Activated naive CD8-positive, alpha-beta T cell treated with anti-CD3 and anti-CD28 coated beads for 36 hours (primary cell): ENCODE measurements around the gene ADAMTS12. TPM values are rescaled to one million over a fixed set of nuclear protein-coding genes. Genes with fewer than 3 reads are reported as not detected.

Experiments used
- DNase-seq: peaks from one replicate; pipeline ENCODE4 v3.0.0; 2021
- H3K27ac Mint-ChIP-seq: one replicate; pipeline ENCODE4 v1.8.0; 2022; ENCODE audit warnings: mild to moderate bottlenecking, moderate library complexity, mixed read lengths
- H3K27me3 Mint-ChIP-seq: one replicate; pipeline ENCODE4 v1.8.0; 2022; ENCODE audit warnings: mild to moderate bottlenecking, mixed read lengths
- H3K36me3 Mint-ChIP-seq: one replicate; pipeline ENCODE4 v1.8.0; 2021; ENCODE audit warnings: mild to moderate bottlenecking, mixed read lengths
- H3K4me1 Mint-ChIP-seq: one replicate; pipeline ENCODE4 v1.8.0; 2021; ENCODE audit warnings: mixed read lengths
- H3K4me3 Mint-ChIP-seq: one replicate; pipeline ENCODE4 v1.8.0; 2022; ENCODE audit warnings: mild to moderate bottlenecking, moderate library complexity, mixed read lengths
- H3K9me3 Mint-ChIP-seq: one replicate; pipeline ENCODE4 v1.8.0; 2022; ENCODE audit warnings: mixed read lengths
- total RNA-seq, 2 experiments: library from RNA; stranded (reverse); gene quantifications; one replicate each; pipeline ENCODE4 v1.2.3, GENCODE V29; 2021

ADAMTS12 gene, protein sequence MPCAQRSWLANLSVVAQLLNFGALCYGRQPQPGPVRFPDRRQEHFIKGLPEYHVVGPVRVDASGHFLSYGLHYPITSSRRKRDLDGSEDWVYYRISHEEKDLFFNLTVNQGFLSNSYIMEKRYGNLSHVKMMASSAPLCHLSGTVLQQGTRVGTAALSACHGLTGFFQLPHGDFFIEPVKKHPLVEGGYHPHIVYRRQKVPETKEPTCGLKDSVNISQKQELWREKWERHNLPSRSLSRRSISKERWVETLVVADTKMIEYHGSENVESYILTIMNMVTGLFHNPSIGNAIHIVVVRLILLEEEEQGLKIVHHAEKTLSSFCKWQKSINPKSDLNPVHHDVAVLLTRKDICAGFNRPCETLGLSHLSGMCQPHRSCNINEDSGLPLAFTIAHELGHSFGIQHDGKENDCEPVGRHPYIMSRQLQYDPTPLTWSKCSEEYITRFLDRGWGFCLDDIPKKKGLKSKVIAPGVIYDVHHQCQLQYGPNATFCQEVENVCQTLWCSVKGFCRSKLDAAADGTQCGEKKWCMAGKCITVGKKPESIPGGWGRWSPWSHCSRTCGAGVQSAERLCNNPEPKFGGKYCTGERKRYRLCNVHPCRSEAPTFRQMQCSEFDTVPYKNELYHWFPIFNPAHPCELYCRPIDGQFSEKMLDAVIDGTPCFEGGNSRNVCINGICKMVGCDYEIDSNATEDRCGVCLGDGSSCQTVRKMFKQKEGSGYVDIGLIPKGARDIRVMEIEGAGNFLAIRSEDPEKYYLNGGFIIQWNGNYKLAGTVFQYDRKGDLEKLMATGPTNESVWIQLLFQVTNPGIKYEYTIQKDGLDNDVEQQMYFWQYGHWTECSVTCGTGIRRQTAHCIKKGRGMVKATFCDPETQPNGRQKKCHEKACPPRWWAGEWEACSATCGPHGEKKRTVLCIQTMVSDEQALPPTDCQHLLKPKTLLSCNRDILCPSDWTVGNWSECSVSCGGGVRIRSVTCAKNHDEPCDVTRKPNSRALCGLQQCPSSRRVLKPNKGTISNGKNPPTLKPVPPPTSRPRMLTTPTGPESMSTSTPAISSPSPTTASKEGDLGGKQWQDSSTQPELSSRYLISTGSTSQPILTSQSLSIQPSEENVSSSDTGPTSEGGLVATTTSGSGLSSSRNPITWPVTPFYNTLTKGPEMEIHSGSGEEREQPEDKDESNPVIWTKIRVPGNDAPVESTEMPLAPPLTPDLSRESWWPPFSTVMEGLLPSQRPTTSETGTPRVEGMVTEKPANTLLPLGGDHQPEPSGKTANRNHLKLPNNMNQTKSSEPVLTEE (N-terminal part only)
- not detected for total RNA-seq

DNA sequence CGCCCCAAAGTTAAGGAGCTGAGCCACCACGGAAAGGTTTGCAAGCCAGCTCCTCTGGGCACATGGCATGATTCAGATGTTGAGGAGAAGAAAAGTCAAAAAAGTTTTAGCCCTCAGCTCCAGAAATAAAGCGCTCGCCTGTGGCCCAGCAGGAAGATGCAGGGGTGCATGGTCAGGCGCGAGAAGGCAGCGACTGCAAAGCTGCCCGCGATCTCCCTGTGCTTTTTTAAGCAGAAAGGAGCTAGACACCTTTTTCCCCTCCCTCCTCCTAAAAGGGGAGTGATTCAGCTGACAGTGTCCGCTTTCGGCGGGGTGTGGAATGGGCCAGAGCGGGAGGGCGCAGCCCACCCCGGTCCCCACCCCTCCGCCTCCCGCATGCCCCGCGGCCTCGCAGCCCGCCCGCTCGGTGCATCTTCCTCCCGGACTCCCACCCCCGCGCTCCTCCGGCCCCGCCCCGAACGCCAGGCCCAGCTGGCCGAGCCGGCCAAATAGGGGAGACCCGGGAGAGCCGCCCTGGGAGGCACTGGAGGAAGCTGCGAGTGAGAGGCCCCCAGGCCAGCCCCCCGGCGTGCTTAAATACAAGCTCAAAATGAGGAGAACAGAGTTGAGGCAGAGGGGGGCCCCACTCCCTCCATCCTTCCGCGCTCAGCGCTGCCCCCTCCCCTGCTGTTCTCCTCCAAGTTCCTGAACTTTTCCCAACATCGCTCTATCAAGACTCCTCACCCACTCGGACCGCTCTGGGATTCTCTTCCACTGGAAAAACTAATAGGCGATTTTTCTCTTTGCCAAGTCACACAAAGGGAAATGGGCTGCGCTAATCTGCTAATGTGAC lies at the start of gene ADAMTS12:
TSS of gene ADAMTS12 (minus strand) at position 203 of the 832 bp plus-strand sequence. CDS start at position 69, 134 bp downstream.
- Mint-ChIP-seq H3K27me3 (peaks cover 53% of the 10 kb centered on the region), H3K4me1 (peaks cover 8% of the 10 kb centered on the region), H3K36me3 (no peaks in the 10 kb centered on the region), H3K4me3 (peak within 1 kb of the TSS; percentile 48), H3K27ac (no peak within 1 kb of the TSS), H3K9me3 (no peaks in the 10 kb centered on the region)
- DNase-seq: no peak

DNA sequence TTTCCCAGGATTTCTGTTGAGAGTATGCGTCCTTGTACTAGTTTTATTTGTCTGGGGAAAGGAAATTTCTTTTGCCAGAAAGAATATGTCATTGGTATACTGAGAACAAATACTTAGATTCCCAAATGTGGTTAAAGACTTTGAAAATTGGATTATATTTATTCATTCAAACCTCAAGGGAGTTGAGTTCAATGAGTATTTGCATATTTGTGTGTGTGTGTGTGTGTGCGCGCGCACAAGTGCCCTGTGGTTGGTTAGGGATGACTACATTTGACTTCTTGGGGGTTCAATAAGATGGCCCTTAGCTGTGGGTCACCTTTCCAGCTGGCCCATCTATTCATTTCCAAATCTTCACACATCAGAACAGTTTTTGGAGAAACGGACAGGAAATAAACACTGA lies 49.3 kb upstream of the ADAMTS12 start:
- H3K36me3 Mint-ChIP-seq: no peaks in the 10 kb centered on the region
- H3K27ac Mint-ChIP-seq: no peak overlapping the region
- no peak for DNase-seq
- no peak overlapping the region for H3K4me3 Mint-ChIP-seq
- no peaks in the 10 kb centered on the region for H3K9me3 Mint-ChIP-seq
- peaks cover 70% of the 10 kb centered on the region for H3K27me3 Mint-ChIP-seq
- H3K4me1 Mint-ChIP-seq: peaks cover 2% of the 10 kb centered on the region

DNA sequence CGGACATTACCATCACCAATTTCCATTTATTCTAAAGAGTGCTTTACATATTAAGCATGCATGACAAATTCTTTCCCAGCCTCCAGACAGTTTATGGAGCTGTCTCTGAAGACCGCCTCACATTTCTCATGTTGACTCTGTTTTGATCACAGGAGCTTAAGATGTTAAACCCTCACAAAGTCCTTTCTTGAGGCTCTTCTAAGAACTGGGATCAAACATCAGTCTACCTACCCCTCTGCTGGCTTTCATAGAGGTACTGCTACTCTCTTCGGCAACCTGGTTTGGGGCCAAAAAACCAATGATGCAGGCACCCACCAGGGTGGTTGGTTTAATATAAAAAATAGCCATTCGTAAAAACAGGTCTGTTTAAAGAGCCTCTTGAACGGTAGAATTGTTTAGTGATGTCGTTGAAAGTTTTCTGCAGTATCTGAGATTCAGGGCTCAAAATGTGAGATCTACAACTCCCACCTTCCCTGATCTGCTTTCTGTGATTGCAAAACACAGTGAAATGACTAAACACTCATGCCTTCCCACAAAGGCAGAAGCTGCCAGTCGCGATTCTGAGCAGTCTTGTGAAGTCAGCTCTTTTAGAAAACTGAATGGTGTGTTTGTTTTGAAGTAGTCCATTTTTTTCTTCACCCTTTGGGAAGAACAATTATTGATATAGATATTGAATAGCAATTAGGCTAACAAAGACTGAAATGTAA lies 47.9 kb upstream of the ADAMTS12 start:
- Mint-ChIP-seq H3K4me1 (peaks cover 5% of the 10 kb centered on the region), H3K36me3 (no peaks in the 10 kb centered on the region), H3K27ac (no peak overlapping the region), H3K27me3 (peaks cover 80% of the 10 kb centered on the region), H3K4me3 (no peak overlapping the region), H3K9me3 (no peaks in the 10 kb centered on the region)
- no peak for DNase-seq

DNA sequence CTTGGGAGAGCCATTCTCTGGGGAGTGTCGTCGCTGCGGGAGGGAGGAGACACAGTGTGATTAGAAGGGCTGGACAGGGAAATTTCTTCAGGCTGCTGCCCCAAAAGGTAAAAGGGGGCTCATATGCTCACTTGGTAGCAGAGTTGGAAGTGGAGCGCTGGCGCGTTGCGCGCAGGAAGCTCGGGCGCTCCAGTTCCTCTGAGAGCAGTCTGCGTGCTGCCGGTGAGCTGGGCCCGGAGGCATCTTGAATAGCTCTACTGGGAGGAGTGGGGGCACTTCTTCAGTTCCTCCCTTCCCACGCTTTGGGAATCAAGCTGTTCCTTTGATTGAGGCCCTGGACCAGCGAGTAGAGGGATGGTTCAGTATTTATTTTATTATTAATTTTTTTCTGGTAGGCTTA lies 47.1 kb upstream of the ADAMTS12 start:
- no peak overlapping the region for H3K4me3 Mint-ChIP-seq
- no peaks in the 10 kb centered on the region for H3K36me3 Mint-ChIP-seq
- peaks cover 81% of the 10 kb centered on the region for H3K27me3 Mint-ChIP-seq

DNA sequence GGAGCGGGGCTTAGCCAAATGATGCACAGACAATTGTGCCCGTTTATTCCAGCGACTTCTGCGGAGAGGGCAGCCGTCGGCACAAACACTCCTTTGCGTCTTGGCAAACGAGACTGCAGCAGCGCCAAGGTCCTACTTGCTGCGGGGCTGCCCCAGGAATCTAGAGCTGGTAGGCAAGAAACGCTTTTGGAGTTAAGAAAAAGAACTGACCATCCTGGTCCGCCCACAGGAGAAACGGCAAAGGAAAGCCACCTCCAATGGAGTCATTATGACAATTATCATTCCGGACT lies 46.7 kb upstream of the ADAMTS12 start:
- Mint-ChIP-seq H3K4me3 (no peak overlapping the region), H3K27me3 (peaks cover 81% of the 10 kb centered on the region), H3K27ac (no peak overlapping the region), H3K9me3 (no peaks in the 10 kb centered on the region), H3K4me1 (peaks cover 9% of the 10 kb centered on the region), H3K36me3 (no peaks in the 10 kb centered on the region)
- no peak for DNase-seq

More for the DNA sequence above, 47.1 kb upstream of the ADAMTS12 start:
- no peaks in the 10 kb centered on the region for H3K9me3 Mint-ChIP-seq
- H3K27ac Mint-ChIP-seq: no peak overlapping the region
- DNase-seq: no peak
- peaks cover 9% of the 10 kb centered on the region for H3K4me1 Mint-ChIP-seq

DNA sequence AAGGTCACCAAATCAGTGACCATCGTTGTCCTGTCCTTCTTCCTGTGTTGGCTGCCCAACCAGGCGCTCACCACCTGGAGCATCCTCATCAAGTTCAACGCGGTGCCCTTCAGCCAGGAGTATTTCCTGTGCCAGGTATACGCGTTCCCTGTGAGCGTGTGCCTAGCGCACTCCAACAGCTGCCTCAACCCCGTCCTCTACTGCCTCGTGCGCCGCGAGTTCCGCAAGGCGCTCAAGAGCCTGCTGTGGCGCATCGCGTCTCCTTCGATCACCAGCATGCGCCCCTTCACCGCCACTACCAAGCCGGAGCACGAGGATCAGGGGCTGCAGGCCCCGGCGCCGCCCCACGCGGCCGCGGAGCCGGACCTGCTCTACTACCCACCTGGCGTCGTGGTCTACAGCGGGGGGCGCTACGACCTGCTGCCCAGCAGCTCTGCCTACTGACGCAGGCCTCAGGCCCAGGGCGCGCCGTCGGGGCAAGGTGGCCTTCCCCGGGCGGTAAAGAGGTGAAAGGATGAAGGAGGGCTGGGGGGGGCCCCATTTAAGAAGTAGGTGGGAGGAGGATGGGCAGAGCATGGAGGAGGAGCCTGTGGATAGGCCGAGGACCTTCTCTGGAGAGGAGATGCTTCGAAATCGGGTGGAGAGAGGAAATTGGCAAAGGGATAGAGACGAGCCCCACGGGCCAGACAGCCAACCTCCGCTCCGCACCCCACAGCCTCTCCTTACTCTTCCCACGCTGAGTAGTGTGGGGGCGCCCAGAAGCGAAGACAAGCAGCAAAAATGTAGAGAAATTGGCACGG lies 46.1 kb upstream of the ADAMTS12 start:
- no peaks in the 10 kb centered on the region for H3K9me3 Mint-ChIP-seq
- H3K27me3 Mint-ChIP-seq: peaks cover 80% of the 10 kb centered on the region
- DNase-seq: no peak
- H3K4me3 Mint-ChIP-seq: no peak overlapping the region
- no peaks in the 10 kb centered on the region for H3K36me3 Mint-ChIP-seq
- H3K4me1 Mint-ChIP-seq: peaks cover 9% of the 10 kb centered on the region
- H3K27ac Mint-ChIP-seq: no peak overlapping the region

DNA sequence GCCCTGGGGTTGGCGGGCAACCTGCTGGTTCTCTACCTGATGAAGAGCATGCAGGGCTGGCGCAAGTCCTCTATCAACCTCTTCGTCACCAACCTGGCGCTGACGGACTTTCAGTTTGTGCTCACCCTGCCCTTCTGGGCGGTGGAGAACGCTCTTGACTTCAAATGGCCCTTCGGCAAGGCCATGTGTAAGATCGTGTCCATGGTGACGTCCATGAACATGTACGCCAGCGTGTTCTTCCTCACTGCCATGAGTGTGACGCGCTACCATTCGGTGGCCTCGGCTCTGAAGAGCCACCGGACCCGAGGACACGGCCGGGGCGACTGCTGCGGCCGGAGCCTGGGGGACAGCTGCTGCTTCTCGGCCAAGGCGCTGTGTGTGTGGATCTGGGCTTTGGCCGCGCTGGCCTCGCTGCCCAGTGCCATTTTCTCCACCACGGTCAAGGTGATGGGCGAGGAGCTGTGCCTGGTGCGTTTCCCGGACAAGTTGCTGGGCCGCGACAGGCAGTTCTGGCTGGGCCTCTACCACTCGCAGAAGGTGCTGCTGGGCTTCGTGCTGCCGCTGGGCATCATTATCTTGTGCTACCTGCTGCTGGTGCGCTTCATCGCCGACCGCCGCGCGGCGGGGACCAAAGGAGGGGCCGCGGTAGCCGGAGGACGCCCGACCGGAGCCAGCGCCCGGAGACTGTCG lies 45.4 kb upstream of the ADAMTS12 start:
- H3K27ac Mint-ChIP-seq: no peak overlapping the region
- no peak for DNase-seq
- H3K27me3 Mint-ChIP-seq: peaks cover 74% of the 10 kb centered on the region

DNA sequence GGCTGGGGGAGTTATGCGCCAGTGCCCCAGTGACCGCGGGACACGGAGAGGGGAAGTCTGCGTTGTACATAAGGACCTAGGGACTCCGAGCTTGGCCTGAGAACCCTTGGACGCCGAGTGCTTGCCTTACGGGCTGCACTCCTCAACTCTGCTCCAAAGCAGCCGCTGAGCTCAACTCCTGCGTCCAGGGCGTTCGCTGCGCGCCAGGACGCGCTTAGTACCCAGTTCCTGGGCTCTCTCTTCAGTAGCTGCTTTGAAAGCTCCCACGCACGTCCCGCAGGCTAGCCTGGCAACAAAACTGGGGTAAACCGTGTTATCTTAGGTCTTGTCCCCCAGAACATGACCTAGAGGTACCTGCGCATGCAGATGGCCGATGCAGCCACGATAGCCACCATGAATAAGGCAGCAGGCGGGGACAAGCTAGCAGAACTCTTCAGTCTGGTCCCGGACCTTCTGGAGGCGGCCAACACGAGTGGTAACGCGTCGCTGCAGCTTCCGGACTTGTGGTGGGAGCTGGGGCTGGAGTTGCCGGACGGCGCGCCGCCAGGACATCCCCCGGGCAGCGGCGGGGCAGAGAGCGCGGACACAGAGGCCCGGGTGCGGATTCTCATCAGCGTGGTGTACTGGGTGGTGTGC lies 44.7 kb upstream of the ADAMTS12 start, which contains the start of gene RXFP3:
TSS of gene RXFP3 (plus strand) at position 6 of the 636 bp plus-strand sequence. CDS start at position 361, 355 bp downstream.
- no peak for DNase-seq
- Mint-ChIP-seq H3K4me3 (no peak within 1 kb of the TSS), H3K9me3 (no peaks in the 10 kb centered on the region)

More for the DNA sequence above, 45.4 kb upstream of the ADAMTS12 start:
- Mint-ChIP-seq H3K4me1 (peaks cover 9% of the 10 kb centered on the region), H3K4me3 (no peak overlapping the region), H3K36me3 (no peaks in the 10 kb centered on the region), H3K9me3 (no peaks in the 10 kb centered on the region)

DNA sequence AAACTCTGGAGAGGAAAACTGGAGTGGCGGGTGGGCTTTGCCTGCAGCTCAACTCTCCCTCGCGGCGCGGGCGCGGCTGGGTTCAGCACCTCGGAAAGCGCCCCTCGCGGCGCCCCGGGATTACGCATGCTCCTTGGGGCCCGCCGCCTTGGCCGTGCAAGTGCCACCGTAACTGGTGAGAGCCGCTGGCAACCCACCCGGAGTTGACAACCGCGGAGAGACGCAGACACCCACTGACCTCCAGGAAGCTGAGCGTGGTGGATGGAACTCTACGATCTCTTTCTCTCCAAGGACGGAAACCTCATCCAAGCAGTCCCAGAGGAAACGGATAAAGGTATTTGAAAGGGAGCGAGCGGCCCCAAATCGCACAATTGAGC lies 44.2 kb upstream of the ADAMTS12 start:
- Mint-ChIP-seq H3K4me3 (no peak overlapping the region), H3K36me3 (no peaks in the 10 kb centered on the region), H3K4me1 (peaks cover 9% of the 10 kb centered on the region), H3K9me3 (no peaks in the 10 kb centered on the region), H3K27me3 (peaks cover 63% of the 10 kb centered on the region), H3K27ac (no peak overlapping the region)
- DNase-seq: peak; percentile 72

More for the DNA sequence above, 44.7 kb upstream of the ADAMTS12 start, which contains the start of gene RXFP3:
- H3K27me3 Mint-ChIP-seq: peaks cover 68% of the 10 kb centered on the region
- H3K27ac Mint-ChIP-seq: no peak within 1 kb of the TSS
- no peaks in the 10 kb centered on the region for H3K36me3 Mint-ChIP-seq
- peaks cover 9% of the 10 kb centered on the region for H3K4me1 Mint-ChIP-seq

DNA sequence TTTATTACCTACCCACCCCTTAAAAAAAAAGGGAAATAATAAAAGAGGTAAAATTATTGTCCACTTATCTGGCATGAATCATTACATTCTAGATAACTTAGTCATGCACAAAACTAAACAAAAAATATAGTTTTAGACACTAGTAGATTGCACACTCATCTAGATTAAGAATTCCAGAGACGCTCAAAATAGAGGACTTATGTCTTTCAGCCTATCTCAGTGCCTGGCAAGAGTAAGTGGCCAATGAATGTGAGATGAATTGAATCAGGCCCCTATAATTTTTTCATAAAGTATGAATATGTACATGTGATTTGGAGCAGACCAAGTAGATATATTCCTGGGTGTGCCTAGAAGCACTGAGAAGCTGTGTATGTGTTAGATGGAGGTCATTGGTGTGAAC lies 42.4 kb upstream of the ADAMTS12 start:
- Mint-ChIP-seq H3K36me3 (no peaks in the 10 kb centered on the region), H3K27me3 (peaks cover 45% of the 10 kb centered on the region), H3K4me3 (no peak overlapping the region), H3K27ac (no peak overlapping the region), H3K9me3 (no peaks in the 10 kb centered on the region), H3K4me1 (peaks cover 9% of the 10 kb centered on the region)
- DNase-seq: no peak

DNA sequence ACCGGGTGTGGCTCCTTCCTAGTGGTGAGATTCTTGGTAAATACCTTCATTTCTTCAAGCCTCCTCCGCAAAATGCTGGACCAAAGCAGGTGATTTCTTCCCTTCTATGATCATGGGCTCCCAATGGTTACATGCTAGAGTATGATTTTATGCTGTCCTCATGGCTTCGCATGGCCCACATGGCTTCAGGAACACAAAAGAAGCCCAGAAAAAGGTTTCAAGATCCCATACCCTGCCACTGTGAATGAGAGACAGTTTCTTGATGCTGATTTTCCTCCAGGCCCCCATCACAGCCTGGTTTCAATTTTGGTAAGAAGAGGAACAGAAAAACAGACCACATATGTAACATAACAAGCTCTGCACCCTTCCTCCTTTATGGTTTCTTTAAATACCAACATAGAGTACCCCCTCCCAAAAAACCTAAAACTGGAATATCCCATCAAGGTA lies 42.0 kb upstream of the ADAMTS12 start:
- DNase-seq: no peak
- Mint-ChIP-seq H3K27me3 (peaks cover 41% of the 10 kb centered on the region), H3K36me3 (no peaks in the 10 kb centered on the region), H3K27ac (no peak overlapping the region), H3K9me3 (no peaks in the 10 kb centered on the region), H3K4me1 (peaks cover 9% of the 10 kb centered on the region), H3K4me3 (no peak overlapping the region)

DNA sequence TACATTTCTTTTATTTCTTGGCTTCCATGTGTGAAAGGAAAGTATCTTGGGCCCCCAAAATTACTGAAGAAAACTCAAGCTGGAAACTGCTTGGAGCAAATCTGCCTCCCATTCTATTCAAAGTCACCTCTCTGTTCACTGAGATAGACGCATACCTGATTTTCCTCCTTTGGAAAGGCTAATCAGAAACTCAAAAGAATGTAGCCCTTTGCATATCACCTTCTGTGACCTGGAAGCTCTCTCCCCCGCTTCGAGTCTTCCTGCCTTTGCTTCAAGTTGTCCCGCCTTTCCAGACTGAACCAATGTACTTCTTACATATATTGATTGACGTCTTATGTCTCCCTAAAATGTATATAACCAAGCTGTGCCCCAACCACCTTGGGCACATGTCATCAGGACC lies 39.3 kb upstream of the ADAMTS12 start:
- no peak for DNase-seq
- no peak overlapping the region for H3K27ac Mint-ChIP-seq
- H3K27me3 Mint-ChIP-seq: peaks cover 16% of the 10 kb centered on the region
- H3K9me3 Mint-ChIP-seq: no peaks in the 10 kb centered on the region
- peaks cover 7% of the 10 kb centered on the region for H3K4me1 Mint-ChIP-seq
- H3K4me3 Mint-ChIP-seq: no peak overlapping the region
- no peaks in the 10 kb centered on the region for H3K36me3 Mint-ChIP-seq
